Neural progenitor cell (in vitro differentiated cells): Measurements from ENCODE around the gene OTX1.

Source experiments
- EZH2phosphoT487 ChIP-seq: fragments of 200-600 bp; sonication (generic); IDR thresholded peaks from 2 replicates; pipeline ENCODE4 v1.6.1; 2017; ENCODE audit warnings: antibody characterized with exemption
- TF ChIP-seq, protein P1 (sequence below): fragments of 200-600 bp; sonication (generic); IDR thresholded peaks from 2 replicates; pipeline ENCODE4 v1.5.1; 2017; ENCODE audit warnings: antibody characterized with exemption, mild to moderate bottlenecking

DNA sequence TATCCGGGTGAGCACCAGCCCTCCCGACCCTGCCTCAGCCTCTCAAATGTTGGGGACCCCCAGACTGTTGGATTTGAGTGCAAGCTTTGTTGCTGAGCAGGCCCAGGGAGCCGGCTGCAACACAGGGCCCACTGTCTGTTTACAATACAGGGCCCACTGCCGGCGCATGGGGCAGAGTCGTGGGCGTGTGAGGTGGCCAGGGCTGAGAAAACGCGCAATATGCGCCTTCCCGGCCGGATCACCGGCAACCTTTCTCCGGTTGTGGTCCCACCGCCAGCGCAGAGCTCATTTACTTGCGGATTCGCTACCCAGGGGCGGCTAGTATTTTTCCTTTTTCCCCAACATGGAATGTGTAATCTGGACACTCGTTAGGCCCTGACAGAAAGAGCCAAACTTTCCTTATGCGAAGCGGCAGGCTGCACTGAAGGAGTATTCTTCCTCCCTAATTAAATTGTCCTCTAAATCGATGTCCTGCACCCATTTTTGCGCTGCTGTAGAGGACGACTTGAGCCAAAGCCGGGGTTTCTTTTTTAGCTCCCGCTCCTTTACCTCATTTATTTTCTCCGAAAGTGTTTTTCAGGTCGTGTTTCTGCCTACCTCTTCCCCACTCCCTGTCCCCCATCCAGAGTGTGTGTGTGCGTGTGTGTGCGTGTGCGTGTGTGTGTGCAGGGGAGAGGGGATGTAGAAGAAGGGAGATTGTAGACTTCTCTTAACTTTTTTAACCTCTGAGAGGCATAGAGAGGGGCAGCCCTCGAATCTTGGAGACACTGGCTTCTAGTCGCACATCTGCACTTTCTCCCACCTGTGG lies 2.7 kb downstream of the OTX1 start:
- no peak for TF ChIP-seq EZH2phosphoT487
- TF ChIP-seq, protein P1, sequence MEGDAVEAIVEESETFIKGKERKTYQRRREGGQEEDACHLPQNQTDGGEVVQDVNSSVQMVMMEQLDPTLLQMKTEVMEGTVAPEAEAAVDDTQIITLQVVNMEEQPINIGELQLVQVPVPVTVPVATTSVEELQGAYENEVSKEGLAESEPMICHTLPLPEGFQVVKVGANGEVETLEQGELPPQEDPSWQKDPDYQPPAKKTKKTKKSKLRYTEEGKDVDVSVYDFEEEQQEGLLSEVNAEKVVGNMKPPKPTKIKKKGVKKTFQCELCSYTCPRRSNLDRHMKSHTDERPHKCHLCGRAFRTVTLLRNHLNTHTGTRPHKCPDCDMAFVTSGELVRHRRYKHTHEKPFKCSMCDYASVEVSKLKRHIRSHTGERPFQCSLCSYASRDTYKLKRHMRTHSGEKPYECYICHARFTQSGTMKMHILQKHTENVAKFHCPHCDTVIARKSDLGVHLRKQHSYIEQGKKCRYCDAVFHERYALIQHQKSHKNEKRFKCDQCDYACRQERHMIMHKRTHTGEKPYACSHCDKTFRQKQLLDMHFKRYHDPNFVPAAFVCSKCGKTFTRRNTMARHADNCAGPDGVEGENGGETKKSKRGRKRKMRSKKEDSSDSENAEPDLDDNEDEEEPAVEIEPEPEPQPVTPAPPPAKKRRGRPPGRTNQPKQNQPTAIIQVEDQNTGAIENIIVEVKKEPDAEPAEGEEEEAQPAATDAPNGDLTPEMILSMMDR: no peak
